NCI-H187 treated with DMSO at 0.1 percent for 48 hours (cell line): ENCODE data around the gene NPM1.

Experiments
- DNase-seq: peaks from one replicate; lab custom pipeline; 2025; lab: John Stamatoyannopoulos, UW

The NPM1 gene

DNA sequence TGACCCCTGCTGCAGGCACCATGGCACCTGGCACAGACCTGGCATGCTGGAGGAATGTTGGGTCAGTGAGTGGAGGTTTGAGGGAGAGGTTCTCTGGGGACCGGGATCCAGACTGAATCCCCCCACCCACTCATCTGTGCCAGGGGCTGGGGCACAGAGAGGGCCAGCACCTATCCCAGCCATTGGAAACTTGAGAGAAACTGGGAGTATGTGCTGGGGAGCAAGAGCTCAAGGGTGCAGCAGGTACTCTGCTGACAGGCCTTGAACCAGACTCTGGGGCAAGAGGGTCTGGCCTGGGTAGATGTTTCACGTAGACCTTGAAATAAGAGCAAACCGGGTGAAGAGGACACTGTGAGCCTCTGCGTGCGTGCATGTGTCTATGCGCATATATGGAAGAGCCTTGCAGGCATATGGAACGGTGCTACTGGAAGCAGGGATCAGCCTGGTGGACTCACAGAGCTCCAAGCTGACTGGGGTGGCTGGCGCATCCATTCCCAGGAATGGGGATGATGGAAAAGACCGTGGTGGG lies 40.6 kb downstream of the NPM1 start:
- no peak for DNase-seq

DNA sequence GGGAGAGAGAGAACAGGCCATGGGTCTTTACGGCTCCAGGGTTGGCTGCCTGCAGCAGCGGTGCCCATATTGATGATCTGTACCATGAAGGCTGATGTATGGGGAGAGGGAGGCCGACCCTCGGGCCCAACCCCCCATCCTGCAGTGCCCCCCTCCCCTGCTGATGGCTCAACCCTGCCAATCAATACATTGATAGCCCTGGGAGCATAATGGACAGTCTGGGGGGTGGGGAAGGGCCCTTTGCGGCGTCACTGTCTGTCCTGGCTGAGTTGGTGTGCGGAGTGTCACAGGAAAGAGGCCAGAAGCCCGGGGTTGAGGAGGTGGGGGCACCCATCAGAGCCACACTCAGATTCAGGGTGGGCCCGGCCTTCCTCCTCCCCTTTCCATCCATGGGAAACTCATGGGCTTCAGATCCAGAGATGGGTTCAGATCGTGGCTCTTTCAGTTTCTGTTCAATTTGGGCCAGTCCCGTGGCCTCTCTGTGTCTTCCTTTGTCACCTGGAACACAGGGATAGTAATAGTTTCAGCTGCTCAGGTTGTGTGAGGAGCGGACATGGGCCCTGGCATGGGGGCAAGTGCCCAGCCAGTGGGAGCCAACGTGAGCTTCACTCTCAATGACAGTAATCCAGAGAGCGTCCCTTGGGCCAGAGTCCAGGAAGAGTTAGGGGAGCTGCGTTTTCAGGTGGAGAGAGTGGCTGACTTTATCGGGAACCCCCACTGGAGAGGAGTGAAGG lies 41.3 kb downstream of the NPM1 start:
- no peak for DNase-seq

DNA sequence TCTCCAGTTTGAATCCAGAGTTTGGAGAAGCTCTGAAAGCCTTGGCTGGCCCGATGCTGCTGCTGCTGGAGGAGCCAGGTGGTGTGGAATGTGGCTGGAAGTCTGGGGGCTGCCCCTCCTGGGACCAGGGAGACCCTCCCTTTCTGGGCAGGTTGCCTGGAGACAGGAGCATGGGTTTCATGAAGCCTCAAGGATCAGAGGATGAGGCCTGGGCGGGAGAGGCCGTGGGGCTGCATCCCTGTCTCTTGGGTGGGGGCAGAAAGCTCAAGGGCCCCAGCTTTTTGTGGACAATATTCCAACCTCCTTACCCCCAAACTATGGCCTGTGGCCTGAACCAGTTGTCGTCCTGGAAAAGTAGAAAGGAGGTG lies 41.9 kb downstream of the NPM1 start:
- no peak for DNase-seq

DNA sequence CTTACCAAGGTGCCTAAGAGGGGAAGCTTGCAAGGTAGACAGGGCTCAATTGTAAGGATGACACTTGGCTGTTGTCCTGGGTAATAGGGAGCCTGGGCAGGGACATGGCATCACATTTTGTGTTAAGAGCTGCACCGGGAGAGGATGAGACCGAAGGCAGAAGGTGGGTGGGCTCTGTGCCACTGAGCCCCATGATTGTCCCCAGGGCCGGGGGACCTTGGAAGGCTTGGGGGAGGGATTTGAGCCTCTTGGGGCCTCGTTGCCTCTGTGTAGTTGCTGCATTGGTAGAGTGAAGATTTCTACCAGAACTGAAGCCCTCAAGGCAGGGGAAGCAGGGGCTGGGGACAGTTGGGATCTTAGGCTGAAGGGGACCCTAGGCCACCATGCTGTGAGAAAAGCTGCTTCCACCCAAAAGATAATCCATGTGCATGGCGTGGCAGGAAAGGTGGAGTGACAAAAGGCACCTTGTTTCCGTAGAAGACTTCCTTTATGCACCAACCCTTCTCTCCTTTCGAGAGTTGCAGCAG lies 43.7 kb downstream of the NPM1 start:
- DNase-seq: no peak

DNA sequence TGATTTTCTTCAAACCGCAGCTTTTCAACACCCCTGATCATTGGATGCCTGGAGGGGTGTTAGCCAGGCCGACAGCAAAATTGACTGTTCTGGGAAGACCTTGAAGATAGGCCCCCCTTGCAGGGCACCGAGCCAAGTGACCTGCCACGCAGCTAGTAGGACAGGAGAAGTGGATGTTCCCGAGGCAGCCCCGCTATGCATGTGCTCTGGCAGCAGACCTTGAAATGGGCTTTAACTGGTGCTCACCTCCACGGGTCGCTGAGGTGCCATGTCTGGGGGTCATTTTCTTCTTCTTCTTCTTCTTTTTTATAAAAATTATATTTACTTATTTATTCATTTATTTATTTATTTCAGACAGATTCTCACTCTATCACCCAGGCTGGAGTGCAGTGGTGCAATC lies 44.4 kb downstream of the NPM1 start:
- no peak for DNase-seq

DNA sequence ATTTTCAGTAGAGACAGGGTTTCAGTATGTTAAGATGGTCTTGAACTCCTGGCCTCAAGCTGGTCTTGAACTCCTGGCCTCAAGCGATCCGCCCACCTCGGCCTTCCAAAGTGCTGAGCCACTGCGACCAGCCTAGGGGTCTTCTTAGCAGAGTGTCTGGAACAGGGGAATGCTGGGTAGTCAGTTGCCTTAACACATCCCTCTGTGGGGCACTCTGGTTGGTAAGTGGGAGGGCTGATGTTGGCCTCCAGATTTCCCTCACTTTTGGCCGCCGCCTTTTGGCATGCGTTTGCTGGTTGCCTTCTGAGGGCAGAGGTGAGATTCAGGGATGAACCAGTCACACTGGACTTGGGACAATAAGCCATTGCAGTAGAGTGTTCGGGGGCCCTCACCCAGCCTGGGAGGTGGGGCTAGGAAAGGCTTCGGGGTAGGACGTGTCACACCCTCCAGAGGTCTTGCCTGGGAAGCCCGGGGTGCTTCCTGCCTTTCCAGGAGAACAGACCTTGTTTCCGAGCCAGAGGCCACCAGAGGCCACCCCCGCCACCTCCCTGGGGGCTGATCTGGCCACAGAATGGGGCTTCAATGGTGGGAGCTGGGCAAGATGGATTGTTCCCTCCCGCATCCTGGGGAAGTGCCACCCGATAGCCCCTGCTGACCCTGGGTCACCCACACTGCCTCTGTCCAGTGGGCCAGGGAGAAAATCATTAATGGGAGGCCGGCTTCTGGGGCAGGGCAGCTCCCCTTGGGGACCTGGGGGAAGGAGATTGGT lies 45.1 kb downstream of the NPM1 start:
- no peak for DNase-seq

DNA sequence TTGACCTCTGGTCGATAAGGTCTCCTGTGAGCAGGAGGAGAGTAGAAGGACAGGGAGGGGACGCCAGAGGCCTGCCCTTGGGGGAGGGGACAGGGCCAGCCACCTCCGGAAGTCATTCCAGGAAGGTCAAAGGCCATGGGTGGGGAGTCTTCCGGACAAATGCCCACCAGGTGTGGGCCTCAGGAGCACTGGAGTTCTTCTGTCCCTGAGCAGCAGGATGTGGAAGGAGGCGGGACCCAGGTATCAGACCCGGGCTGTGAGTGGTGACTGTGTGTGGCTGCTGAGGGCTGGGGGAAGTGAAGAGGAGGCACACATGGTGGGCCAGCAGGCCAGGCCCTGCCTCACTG lies 45.7 kb downstream of the NPM1 start:
- DNase-seq: no peak

DNA sequence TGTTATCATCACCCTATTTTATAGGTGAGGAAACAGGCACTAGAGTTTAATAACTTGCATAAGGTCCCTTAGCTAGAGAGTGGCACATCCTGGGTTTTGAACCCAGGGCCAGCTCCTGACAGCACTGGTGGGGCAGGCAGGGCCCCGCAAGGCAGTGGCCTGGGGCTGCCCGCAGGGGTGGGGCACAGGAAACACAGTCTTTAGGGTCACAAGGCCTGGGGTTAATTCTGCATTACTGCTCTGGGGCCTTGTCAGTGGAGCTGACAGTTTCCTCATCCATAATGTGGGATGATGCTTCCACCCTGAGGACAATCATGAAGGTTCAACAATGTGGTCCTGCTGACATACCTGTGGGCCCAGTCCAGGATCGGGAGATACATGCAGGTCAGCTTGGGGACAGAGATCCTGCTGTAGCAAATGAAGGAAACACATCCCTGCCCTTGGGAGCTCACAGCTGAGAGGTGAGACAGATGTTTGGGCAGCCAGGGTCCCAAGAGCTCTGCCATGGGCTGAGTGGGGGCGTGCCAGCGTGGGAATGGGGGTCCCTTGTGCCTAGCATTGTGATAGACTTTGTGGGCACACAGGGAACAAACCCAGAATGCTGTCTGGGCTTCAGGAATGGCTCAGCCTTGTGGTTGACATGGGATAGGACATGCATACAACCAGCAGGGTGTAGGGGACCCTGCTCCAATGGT lies 46.5 kb downstream of the NPM1 start:
- no peak for DNase-seq

DNA sequence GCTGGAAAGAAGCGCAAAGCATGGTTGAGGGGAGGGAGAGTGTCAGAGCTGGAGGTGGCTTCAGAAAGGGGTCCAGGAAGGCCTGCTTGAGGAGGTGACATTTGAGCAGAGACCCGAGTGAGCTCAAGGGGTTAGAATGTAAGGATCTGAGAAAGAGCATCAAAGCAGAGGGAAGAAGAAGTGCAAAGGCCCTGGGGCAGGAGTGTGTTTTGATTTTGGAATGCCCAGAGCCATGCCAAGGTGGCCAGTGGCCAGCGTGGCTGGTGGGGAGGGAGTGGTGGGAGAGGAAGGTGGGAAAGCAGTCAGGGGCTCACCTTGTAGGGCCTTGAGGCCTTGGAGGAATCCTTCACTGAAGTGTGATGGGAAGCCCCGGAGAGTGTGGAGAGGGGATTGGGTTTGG lies 47.2 kb downstream of the NPM1 start:
- no peak for DNase-seq

DNA sequence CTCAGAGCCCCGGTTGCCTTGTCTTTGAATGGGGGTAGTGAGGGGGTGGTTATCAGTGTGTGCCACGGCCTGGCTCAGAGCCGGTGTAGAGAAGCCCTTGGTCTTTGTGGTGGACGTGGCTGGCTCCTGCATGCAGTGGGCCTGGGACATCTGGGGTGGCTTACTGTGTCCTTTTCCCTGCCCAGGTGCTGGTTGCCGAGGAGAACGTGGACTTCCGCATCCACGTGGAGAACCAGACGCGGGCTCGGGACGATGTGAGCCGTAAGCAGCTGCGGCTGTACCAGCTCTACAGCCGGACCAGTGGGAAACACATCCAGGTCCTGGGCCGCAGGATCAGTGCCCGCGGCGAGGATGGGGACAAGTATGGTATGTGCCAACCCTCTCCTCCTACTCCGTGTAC lies 48.3 kb downstream of the NPM1 start:
- no peak for DNase-seq

DNA sequence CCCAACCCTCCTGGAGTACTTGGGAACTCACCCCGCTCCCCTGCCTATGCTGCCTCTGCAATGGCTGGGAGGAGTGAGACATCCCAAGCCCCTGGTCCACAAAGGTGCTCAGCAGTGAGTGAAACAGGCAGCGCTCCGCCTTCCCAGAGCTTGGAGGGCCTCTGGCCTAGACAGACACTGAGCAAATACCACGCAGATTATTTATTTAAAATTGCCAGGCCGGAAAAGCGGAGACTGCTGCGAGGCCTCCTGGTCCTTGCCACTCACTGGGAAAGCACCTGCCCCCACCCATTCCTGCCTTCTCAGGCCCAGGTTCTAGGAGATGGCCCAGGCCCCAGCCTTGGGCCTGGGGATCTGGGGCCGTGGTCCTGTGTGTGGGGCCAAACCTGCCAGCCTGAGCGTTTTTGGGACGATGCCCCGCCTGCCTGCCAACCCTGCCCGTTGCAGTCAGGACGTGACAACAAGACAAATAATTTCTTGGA lies 49.2 kb downstream of the NPM1 start:
- DNase-seq: no peak

DNA sequence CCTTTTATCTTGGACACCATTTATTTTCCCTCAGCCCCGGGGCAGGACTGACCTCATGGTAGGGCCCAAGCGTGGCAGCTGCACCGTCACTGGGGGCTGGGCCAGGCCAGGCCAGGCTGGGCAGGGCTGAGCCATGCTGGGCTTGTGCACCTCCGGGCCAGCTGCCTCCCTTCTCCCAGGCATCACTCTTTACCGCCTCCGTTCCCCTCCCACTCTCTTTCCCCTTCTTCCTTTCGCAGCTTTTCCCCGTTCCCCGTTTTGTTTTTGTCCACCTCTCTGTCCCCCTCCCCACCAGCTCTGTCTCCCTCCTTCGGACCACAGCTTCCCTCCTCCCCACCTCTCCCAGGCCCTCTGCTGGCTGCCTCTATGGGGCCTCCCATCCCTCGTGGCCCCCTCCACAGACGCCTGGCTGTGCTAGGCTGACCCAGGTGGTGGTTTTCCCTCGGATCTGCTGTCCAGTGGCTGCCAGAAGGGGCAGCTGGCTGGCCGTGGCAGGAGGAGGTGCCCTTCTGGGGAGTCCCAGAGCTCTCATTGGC lies 49.7 kb downstream of the NPM1 start:
- DNase-seq: no peak

DNA sequence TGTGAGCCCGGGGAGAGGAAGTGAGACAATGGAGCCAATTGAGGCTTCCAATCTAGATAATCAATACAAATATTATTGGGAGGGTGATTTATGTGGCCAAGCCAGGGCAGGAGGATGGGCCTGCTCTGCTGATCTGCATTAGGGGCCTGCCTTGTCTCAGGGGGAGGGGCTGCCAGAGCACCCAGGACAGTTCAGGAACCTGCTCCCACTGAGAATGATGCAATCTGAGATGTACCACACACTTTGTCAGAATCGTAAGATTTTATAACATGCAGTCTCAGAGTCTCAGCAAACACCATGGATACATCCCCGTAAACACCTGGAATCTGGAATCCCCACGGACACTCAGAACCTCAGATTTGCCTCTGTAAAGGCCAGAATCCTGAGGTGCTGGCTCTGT lies 51.1 kb downstream of the NPM1 start:
- DNase-seq: no peak

DNA sequence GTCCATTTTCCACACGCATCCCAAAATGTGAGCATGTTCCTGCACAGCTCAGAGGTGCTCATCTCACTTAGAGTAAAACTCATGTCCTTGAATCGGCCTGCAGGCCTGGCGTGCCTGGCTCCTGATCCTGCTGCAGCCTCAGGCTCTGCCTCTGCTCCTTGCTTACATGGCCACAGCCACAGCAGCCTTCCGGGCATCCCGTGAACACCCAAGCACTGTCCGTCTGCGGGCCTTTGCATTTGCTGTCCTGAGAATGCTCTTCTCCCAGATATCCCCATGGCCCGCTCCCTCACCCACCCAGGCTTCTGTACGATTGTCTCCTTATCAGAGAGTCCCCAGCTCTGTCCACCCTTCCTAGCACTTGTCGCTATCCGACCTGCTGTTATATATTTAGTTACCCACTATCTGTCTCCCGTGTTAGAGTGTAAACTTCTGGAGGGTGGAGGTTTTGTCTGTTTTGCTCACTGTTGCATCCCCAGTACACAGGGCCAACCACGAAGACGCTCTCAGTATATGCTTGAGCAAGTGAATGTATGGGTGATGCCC lies 53.7 kb downstream of the NPM1 start:
- no peak for DNase-seq

DNA sequence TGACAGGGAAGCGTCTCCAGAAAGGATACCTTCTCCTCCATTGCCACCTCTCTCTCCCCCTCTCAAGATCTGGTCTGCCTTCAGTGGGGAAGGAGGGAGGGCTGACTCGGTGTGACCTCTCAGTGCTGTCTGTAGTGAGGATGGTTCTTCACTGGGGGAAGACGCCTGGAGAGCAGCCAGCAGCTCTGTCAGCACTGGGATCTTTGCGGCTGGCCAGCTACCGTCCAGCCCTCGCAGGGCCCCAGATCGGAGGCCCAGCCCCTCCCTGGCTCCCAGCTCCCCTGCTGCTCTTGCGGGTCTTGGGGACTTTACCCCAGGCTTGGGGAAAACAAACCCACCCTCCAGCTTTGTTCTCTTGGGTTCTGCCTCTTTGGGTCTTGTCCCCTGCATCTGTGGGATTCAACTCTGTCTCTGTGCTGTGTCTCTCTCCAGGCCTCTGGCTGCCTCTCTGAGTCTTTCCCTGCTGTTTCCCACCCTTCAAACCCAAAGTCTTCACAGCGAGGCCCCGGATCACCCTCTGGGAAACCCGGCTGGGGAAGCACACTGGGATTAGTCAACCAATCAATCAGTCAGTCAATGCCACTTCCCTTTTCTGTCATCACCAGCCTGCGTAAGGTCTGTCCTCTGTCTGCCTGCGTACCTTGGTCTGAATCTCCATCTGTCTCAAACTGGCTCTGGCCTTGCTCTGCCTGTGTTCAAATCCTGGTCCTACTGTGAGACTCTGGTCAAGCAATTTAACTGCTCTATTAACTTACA lies 54.8 kb downstream of the NPM1 start:
- DNase-seq: no peak

DNA sequence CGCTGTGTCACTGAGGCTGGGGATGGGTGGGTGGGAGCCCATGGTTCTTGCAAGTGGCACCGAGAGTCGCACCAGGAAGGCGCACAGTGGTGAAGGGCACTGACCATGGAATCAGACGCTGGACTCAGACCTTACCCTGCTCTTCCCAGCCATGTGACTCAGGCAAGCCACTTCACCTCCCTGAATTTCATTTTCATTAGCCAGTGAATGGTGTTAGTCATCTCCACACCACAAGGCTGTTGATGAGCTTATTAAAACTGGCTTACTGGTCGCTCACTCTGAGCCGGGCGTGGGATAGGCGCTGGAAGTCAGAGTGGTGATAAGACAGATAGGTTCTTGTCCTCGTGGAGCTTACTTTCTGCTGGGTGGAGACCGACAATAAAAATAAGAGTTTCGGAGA lies 56.9 kb downstream of the NPM1 start:
- no peak for DNase-seq

DNA sequence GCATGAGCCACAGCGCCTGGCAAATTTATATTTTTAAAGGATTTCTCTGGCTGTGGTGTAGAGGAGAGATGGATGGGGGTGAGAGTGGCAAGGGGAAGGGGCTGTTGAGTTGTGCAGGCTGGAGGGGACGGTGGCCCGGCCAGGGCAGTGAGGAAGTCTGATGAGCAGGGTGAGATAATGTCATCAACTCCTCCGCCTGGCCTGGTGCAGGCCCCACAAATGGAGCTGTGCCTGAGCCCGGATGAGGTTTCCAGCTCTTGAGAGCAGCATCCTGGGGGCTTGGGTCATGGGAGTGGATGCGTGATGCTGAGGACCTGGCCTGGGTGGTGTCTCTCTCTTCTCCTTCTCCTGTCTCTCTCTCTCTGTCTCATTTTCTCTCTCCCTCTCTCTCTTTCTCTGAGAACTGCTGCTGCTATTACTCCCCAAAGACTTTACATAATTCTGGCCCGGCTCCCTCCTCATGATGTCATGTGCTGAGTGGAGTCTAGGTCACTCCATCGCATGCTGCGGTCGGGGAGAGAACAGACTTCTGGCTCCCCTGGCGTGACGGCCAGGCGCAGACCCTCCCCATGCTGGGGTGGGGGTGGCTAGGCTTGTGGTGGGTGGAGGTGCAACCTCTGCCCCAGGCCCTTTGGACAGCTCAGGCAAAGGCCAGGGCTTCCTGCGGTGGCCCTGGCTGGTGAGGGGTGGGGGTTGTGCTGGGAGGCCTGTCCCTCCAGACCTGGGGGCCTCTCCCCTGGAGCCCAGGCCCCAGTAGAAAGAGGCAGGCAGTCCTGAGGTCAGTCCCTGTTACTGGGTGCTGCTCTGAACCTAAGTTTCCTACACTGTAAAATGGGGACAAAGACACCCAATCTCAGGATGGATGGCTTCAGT lies 58.2 kb downstream of the NPM1 start:
- no peak for DNase-seq

DNA sequence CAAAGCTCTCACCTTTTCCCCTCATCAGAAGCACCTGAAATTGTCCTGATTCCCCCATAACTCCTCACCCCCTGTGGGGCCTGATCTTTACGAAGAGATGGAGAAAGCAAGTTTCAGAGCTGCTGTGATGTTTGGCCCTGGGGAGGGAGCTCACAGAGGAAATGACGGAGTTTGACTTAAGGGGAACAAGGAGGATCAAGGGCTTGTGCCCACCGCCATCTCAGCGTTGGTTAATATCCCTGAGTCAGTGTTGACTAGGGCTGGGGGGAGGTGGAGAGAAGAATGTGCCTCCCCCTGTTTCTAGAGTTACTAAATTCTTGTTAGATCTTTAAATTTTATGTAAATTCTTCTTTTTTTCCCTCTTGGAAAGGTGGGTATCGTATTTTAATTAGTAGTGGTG lies 59.6 kb downstream of the NPM1 start:
- DNase-seq: no peak

DNA sequence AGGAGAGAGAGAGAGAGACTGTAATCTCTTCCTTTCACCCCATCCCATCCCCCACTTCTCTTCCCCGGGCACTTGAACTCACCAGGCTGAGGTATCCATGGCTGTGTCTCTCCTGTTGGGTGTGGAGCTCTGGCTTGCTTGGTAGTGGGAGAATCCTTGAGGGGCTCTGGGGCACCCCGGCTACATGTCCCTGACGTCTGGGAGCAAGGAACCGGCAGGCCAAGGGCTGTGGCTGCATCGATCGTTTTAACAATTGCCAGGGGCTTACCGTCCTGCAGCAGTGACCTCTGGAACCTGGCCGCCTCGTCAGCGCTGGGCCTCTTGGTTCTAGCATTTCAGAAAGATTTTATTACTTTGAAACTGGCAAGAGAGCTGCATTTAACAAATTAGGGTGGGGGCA lies 61.8 kb downstream of the NPM1 start:
- DNase-seq: no peak
